LoVo (cell line): ENCODE results near the gene SCAPER.
"Not testable (repeated sequence)": the region's sequence is repeated elsewhere in the genome, so short reads cannot be mapped to it uniquely, and the experiment has no call there.

Source experiments
- DNase-seq: peaks from one replicate; pipeline ENCODE4 v3.0.0-alpha.2; 2016; ENCODE audit warnings: low spot score

The SCAPER gene

DNA sequence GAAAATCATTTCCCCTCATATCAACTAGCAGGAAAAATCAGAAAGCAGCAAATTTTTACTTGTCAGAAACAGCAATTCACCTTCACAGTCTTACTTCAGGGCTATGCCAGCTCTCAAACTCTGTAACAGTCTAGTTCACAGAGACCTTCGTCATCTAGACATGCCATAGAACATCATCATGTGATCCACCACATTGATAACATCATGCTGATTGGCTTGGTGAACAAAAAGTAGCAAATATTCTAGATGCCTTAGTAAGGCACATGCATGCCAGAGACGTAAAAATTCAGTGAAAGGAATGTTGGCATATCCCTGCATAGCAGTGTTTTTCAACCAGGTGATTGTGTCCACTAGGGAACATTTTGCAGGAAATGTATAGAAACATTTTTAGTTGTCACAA, 8.6 kb upstream of the SCAPER start:
- DNase-seq, result no peak

- DNase-seq, result no peak
These were observed 7.3 kb upstream of the SCAPER start for GRCh38 chr15:76912430-76912829.

DNA sequence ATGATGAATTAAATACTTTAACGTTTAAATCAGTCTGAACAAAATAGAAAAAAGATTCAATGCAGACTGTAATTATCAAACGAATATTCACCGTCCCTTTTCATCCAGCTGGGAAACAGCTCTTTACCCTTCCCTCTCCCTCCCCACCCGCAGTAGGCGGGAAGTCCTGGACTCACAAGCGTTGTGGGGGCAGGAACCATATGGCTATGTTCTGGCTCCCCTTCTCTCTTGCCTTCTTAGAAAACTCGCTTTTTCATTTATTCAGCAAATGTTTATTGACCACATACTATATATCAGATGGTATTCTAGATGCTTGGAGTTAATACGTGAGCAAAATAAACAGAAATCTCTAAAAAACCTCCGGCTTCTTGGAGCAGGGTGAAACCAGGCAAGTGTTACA, 715 bp upstream of the SCAPER start:
- no peak for DNase-seq

- DNase-seq, result peak; percentile 50
These were observed 603 bp downstream of the SCAPER start for GRCh38 chr15:76904461-76905012.

DNA sequence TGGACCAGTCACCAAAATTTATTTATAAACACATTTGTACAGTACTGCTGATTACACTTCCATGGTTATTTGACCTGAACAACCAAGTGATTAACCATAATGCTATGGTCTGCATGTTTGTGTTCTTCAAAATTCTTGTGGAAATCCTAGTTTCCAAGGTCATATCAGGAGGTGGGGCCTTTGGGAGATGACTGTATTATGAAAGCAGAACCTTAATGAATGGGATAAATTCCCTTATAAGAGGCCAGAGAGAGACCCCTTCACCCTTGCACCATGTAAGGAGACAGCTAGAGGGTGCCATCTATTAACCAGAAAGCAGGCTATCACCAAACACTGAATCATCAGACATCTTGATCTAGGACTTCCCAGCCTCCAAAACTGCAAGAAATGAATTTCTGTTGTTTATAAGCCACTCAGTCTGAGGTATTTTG, 1.9 kb downstream of the SCAPER start:
- peak; percentile 7 for DNase-seq

DNA sequence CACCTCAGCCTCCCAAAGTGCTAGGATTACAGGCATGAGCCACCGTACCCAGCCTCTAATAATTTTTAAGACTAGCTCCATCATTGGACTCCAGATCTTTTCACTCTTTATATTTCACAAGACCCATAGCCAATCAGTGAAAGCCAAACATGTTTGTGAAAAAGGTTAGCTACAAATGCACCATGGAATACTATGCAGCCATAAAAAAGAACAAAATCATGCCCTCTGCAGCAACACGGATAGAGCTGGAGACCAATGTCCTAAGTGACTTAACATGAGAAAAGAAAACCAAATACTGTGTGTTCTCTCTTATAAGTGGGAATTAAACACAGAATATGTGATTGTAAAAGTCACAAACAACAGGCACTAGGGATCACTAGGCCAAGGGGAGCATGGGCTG, 3.2 kb downstream of the SCAPER start:
- no peak for DNase-seq

GRCh38 chr15:76899931-76900310, 5.2 kb downstream of the SCAPER start:
- not testable (repeated sequence) for DNase-seq

GRCh38 chr15:76899176-76899930, 5.8 kb downstream of the SCAPER start:
- DNase-seq, result not testable (repeated sequence)

DNA sequence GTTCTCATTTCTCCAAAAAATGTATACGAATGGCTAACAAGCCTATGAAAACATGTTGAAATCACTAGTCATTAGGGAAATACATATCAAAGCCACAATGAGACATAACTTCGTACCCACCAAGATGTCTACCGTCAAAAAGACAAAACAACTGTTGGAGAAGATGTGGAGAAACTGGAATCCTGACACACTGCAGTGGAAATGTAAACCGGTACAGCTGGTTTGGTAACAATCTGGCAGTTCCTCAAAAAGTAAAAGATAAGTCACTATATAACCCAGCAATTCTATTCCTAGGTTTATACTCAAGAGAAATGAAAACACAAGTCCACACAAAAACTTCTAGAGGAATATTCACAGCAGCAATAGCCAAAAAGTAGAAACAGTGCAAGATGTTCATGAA, 7.0 kb downstream of the SCAPER start:
- DNase-seq, result no peak

- DNase-seq, result no peak
These were observed 11.0 kb downstream of the SCAPER start for GRCh38 chr15:76894174-76894573.

- not testable (repeated sequence) for DNase-seq
These were observed 12.3 kb downstream of the SCAPER start for GRCh38 chr15:76892836-76893235.

DNA sequence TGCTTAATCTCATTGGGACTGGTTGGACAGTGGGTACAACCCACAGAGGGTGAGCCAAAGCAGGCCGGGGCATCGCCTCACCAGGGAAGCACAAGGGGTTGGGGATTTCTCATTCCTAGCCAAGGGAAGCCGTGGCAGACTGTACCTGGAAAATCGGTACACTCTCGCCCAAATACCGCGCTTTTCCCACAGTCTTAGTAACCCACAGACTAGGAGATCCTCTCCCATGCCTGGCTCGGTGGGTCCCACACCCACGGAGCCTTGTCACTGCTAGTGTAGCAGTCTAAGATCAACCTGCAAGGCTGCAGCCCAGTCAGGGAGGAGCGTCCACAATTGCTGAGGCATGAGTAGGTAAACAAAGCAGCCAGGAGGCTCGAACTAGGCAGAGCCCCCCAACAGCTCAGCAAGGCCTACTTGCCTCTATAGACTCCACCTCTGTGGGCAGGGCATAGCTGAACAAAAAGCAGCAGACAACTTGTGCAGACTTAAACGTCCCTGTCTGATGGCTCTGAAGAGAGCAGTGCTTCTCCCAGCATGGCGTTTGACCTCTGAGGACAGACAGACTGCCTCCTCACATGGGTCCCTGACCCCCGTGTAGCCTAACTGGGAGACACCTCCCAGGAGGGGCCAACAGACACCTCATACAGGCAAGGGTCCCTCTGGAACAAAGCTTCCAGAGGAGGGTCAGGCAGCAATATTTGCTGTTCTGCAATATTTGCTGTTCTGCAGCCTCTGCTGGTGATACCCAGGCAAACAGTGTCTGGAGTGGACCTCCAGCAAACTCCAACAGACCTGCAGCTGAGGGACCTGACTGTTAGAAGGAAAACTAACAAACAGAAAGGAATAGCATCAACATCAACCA, 17.6 kb downstream of the SCAPER start:
- DNase-seq, result not testable (repeated sequence)

- DNase-seq, result no peak
These were observed 19.9 kb downstream of the SCAPER start for GRCh38 chr15:76885212-76885611.

- DNase-seq, result no peak
These were observed 29.2 kb downstream of the SCAPER start for GRCh38 chr15:76875911-76876310.

- not testable (repeated sequence) for DNase-seq
These were observed 32.1 kb downstream of the SCAPER start for GRCh38 chr15:76873066-76873465.

DNA sequence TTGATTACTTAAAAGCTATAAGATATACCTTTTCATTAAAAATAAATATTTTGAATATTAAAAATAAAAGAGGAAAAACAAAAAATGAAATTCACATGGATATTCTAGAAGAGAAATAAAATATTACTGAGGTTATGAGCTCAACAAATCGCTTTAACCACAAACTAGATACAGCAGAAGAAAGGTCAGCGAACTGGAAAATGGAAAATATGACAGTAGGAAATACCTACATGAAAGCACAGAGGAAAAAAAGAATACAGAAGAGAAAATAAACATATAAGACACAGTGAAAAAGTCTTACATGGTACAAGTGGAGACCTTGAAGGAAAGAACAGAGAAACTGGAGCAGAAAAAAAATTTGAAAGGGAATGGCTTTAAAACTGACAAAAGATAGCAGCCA, 33.2 kb downstream of the SCAPER start:
- no peak for DNase-seq

- DNase-seq, result no peak
These were observed 36.4 kb downstream of the SCAPER start for GRCh38 chr15:76868740-76869139.

DNA sequence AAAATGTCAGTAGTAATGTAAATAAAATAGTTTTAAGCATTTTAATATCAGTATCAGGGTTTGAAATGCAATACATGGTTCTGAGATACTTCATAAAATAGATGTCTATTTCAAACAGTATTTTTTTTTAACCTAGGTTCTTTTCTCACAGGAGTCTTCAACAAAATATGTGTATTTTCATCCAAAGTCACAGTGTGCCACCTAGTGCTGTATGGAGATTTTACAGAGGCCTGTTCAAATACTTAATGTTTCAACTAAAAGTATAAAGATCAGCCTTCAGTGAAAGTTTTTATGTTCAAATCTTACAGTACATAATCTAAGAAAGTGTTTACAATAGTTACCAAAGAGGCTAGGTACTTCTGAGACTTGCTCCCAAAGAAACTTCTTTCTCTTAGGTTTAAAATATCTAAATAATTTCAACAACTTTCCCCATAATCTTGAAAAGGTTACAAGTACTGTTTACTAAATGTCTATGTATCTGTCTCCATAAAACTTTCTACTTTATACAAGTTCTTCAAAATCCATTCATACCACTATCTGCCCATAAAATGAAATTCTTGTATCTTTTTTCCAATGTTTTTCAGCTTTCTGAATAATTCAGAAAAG, 38.3 kb downstream of the SCAPER start:
- DNase-seq, result peak; percentile 23

GRCh38 chr15:76866008-76866407, 39.1 kb downstream of the SCAPER start:
- no peak for DNase-seq

GRCh38 chr15:76865548-76865991, 39.6 kb downstream of the SCAPER start:
- DNase-seq, result no peak

- no peak for DNase-seq
These were observed 40.6 kb downstream of the SCAPER start for GRCh38 chr15:76864586-76864985.

- no peak for DNase-seq
These were observed 41.4 kb downstream of the SCAPER start for GRCh38 chr15:76863693-76864092.
